Measurements from ENCODE around the gene TADA2A. TPM values are rescaled to one million over a fixed set of nuclear protein-coding genes. Genes with fewer than 3 reads are reported as not detected.

TADA2A gene
- total RNA-seq, 2 donors from 2014 or later = 26.9 to 31.6 TPM

DNA sequence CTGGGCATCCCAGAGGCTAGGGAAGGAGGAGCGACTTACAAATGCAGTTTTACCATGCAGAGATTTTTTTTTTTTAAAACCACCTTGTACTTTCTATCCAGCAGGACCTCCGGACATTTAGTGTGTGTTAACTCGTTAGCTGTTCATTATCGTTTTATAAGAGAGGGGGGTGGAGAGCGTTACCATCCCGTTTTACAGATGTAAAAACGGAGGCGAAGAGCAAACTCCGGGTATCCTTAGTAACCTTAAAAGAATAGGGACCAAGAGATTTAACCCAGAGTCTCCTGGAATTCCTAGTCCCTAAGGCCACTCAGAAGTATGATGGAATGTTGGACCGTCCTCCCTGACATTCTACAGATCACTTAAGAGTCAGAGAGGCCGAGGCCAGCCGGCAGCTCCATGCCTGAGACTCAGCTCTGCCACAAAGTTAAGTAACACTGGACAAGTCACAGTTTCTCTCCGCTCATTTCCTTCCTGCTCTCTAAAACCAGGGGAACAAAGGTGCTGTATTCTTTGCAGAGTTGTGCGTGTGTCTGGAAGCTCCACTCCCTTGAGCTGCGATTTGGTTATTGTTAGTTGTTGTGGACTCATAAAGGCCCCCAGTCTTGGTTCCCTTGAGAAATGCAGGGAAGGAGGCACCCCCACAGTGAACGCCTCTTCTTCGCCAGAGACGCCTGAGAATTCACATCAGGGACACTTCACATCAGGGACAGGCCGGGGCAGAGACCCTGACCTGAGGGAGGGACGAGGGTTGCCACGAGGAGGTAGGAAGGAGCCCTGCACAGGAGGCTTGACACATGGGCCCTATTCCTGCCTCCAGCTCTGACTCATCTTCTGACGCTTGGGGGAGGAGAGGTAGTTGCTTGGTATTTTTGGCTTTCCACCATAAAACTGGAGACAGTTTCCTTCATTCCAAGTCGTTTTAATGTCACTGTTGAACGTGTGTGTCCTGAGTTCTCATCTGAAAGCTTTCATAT is 84.2 kb downstream of the TADA2A start:
- WGBS, 2 experiments (ENCODE audit: insufficient coverage in 1 of 2, insufficient read length in 1 of 2) = 23 to 29% methylated on average over 19 to 24 of the region's 24 CpGs
- Histone ChIP-seq H3K27me3 (ENCODE audit: control insufficient read depth, insufficient read depth, low read length, poor library complexity, severe bottlenecking) (peaks cover 8% of the 10 kb centered on the region), H3K9me3 (ENCODE audit: control insufficient read depth, low read length) (peaks cover 11% of the 10 kb centered on the region), H3K4me1 (ENCODE audit: control insufficient read depth, insufficient read depth, low read length) (peaks cover 5% of the 10 kb centered on the region), H3K27ac (ENCODE audit: low read depth, low read length) (no peak overlapping the region), H3K4me3 (ENCODE audit: low read length) (peak overlapping the region; percentile 94), H3K36me3 (ENCODE audit: control insufficient read depth, insufficient read depth, low read length) (peaks cover 10% of the 10 kb centered on the region), H3K9ac (ENCODE audit: extremely low read depth, low read length, poor library complexity, severe bottlenecking) (peak overlapping the region; percentile 59)
- peaks cover 29% of the 10 kb centered on the region for H3K4me1 Mint-ChIP-seq
- peak; percentile 88 for DNase-seq
- H3K27ac Mint-ChIP-seq = peak overlapping the region; percentile 18
- H3K27me3 Mint-ChIP-seq (ENCODE audit: insufficient read depth) = peaks cover 36% of the 10 kb centered on the region
- TF ChIP-seq, protein P1, sequence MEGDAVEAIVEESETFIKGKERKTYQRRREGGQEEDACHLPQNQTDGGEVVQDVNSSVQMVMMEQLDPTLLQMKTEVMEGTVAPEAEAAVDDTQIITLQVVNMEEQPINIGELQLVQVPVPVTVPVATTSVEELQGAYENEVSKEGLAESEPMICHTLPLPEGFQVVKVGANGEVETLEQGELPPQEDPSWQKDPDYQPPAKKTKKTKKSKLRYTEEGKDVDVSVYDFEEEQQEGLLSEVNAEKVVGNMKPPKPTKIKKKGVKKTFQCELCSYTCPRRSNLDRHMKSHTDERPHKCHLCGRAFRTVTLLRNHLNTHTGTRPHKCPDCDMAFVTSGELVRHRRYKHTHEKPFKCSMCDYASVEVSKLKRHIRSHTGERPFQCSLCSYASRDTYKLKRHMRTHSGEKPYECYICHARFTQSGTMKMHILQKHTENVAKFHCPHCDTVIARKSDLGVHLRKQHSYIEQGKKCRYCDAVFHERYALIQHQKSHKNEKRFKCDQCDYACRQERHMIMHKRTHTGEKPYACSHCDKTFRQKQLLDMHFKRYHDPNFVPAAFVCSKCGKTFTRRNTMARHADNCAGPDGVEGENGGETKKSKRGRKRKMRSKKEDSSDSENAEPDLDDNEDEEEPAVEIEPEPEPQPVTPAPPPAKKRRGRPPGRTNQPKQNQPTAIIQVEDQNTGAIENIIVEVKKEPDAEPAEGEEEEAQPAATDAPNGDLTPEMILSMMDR (conservative IDR thresholded peaks at IDR 0.05) = no peak
- peak overlapping the region; percentile 71 for H3K4me3 Mint-ChIP-seq
- no peaks in the 10 kb centered on the region for H3K36me3 Mint-ChIP-seq (ENCODE audit: low read depth)
- no peaks in the 10 kb centered on the region for H3K9me3 Mint-ChIP-seq

DNA sequence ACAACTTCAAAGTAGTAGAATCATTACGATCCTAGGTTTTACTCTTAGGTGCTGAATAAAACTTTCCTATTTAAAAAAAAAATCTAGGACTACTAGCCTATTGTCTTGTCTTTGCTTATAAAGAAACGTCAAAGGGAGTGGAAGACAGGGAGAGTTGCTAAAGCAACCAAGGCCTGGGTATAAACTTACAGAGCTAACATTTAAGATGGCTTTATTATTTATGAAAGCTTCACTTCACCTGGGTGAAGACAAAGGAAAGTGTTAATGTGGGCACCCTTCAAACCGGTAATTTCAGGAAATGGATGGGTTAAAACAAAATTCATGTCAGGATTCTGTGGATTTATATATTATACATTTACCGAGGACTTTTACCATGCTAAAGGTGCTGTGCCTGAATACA is 85.5 kb downstream of the TADA2A start:
- Histone ChIP-seq H3K36me3 (ENCODE audit: control insufficient read depth, insufficient read depth, low read length) (peaks cover 10% of the 10 kb centered on the region), H3K9ac (ENCODE audit: extremely low read depth, low read length, poor library complexity, severe bottlenecking) (no peak overlapping the region), H3K9me3 (ENCODE audit: control insufficient read depth, low read length) (peaks cover 11% of the 10 kb centered on the region), H3K27me3 (ENCODE audit: control insufficient read depth, insufficient read depth, low read length, poor library complexity, severe bottlenecking) (peaks cover 8% of the 10 kb centered on the region), H3K4me1 (ENCODE audit: control insufficient read depth, insufficient read depth, low read length) (peaks cover 5% of the 10 kb centered on the region), H3K4me3 (ENCODE audit: low read length) (peak overlapping the region; percentile 94), H3K27ac (ENCODE audit: low read depth, low read length) (no peak overlapping the region)
- H3K9me3 Mint-ChIP-seq = no peaks in the 10 kb centered on the region
- 64 to 72% methylated on average over 2 to 4 of the region's 4 CpGs for whole genome bisulfite sequencing, 2 experiments (ENCODE audit: insufficient coverage in 1 of 2, insufficient read length in 1 of 2)
- no peaks in the 10 kb centered on the region for H3K36me3 Mint-ChIP-seq (ENCODE audit: low read depth)
- DNase-seq = no peak
- TF ChIP-seq, protein P1 (conservative IDR thresholded peaks at IDR 0.05) = no peak
- H3K27me3 Mint-ChIP-seq (ENCODE audit: insufficient read depth) = peaks cover 27% of the 10 kb centered on the region
- no peak overlapping the region for H3K27ac Mint-ChIP-seq
- peaks cover 29% of the 10 kb centered on the region for H3K4me1 Mint-ChIP-seq
- no peak overlapping the region for H3K4me3 Mint-ChIP-seq

DNA sequence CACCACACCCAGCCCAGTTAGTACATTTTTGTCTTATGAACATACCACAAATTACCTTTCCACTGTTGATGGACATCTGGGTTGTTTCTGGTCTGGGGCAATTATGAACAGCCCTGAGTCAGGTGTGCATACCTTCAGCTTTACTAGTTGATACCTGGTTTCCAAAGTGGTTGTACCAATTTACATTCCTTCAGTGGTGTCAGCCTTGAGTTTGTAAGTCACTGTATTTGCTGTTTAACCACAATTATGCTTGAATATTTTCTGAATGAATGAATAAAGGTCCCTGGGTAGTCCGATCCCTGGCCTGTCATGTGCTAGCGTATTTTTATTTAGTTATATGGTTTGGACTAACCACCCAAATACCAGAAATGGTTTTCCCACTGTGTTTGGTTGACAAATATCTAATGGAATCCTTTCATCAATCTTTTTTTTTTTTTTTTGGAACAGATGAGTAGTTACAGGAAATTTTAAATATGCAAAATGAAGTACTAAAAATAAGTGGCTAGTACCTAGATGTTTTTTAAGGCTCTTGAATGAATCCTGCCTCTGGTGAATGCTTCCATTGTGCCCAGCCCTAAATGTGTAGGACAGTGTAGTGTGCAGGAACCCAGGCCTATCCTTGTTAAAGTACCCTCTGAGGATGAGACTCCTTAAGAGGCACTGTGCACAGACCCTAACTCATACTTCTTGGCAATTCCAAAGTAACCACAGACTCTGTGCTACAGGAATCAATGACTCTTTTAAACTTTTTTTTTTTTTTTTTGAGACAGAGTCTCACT is 86.8 kb downstream of the TADA2A start:
- peaks cover 2% of the 10 kb centered on the region for H3K36me3 Mint-ChIP-seq (ENCODE audit: low read depth)
- TF ChIP-seq, protein P1 (conservative IDR thresholded peaks at IDR 0.05) = no peak
- no peak for DNase-seq
- 95% methylated on average over 2 of the region's 2 CpGs; no CpG with 5 or more reads in 1 of the 2 experiments for WGBS, 2 experiments (ENCODE audit: insufficient coverage in 1 of 2, insufficient read length in 1 of 2)
- H3K4me1 ChIP-seq (ENCODE audit: control insufficient read depth, insufficient read depth, low read length) = peaks cover 3% of the 10 kb centered on the region
- peaks cover 16% of the 10 kb centered on the region for H3K27me3 Mint-ChIP-seq (ENCODE audit: insufficient read depth)
- peaks cover 10% of the 10 kb centered on the region for H3K36me3 ChIP-seq (ENCODE audit: control insufficient read depth, insufficient read depth, low read length)
- H3K27ac ChIP-seq (ENCODE audit: low read depth, low read length) = no peak overlapping the region
- H3K4me1 Mint-ChIP-seq = peaks cover 23% of the 10 kb centered on the region
- peaks cover 11% of the 10 kb centered on the region for H3K9me3 ChIP-seq (ENCODE audit: control insufficient read depth, low read length)
- H3K4me3 Mint-ChIP-seq = no peak overlapping the region
- H3K27ac Mint-ChIP-seq = no peak overlapping the region
- peaks cover 3% of the 10 kb centered on the region for H3K9me3 Mint-ChIP-seq
- H3K9ac ChIP-seq (ENCODE audit: extremely low read depth, low read length, poor library complexity, severe bottlenecking) = no peak overlapping the region
- peaks cover 3% of the 10 kb centered on the region for H3K27me3 ChIP-seq (ENCODE audit: control insufficient read depth, insufficient read depth, low read length, poor library complexity, severe bottlenecking)
- peak overlapping the region; percentile 94 for H3K4me3 ChIP-seq (ENCODE audit: low read length)
